Calu3 (cell line): ENCODE measurements around the gene TMEM11. TPM values are rescaled to one million over a fixed set of nuclear protein-coding genes. Genes with fewer than 3 reads are reported as not detected.

ENCODE experiments used
- BruUV-seq: library from RNA; stranded (reverse); fragments of 400-500 nt; replicated peaks from 2 replicates; lab custom pipeline; 2021; lab: Mats Ljungman, UMichigan
- CTCF ChIA-PET: fragments of 300-600 bp; sonication (Branson Sonifier 250); formaldehyde crosslinking; loops from one replicate; lab custom pipeline; 2022; ENCODE audit warnings: antibody characterized with exemption; lab: Charles Lee
- DNase-seq: peaks from one replicate; pipeline ENCODE4 v3.0.0; 2022
- H3K27ac Mint-ChIP-seq: one replicate; pipeline ENCODE4 v1.8.0; 2022; ENCODE audit warnings: mixed read lengths; ENCODE audit not compliant: unreplicated experiment
- H3K27me3 Mint-ChIP-seq: one replicate; pipeline ENCODE4 v1.8.0; 2022; ENCODE audit warnings: mixed read lengths; ENCODE audit not compliant: unreplicated experiment
- H3K36me3 Mint-ChIP-seq: one replicate; pipeline ENCODE4 v1.8.0; 2022; ENCODE audit warnings: mild to moderate bottlenecking, moderate library complexity, mixed read lengths; ENCODE audit not compliant: insufficient read depth, unreplicated experiment
- H3K4me1 Mint-ChIP-seq: one replicate; pipeline ENCODE4 v1.8.0; 2022; ENCODE audit warnings: mild to moderate bottlenecking, low read depth, mixed read lengths; ENCODE audit not compliant: unreplicated experiment
- H3K4me3 Mint-ChIP-seq: one replicate; pipeline ENCODE4 v1.8.0; 2022; ENCODE audit warnings: mild to moderate bottlenecking, low read depth, moderate library complexity, mixed read lengths; ENCODE audit not compliant: unreplicated experiment
- H3K9me3 Mint-ChIP-seq: one replicate; pipeline ENCODE4 v1.8.0; 2022; ENCODE audit warnings: low read depth, mixed read lengths; ENCODE audit not compliant: unreplicated experiment
- intact Hi-C: fragments of 100-400 bp; cut with micrococcal nuclease; formaldehyde crosslinking; loops from one replicate; pipeline ENCODE4 v1.10.0; 2022; ENCODE audit not compliant: unreplicated experiment
- total RNA-seq: library from RNA; stranded (reverse); gene quantifications from 2 replicates; pipeline ENCODE4 v1.2.3, GENCODE V29; 2022
- TF ChIP-seq, protein P1 (sequence below): fragments of 200-600 bp; IDR thresholded peaks from one replicate; pipeline ENCODE4 v1.8.0; 2022; ENCODE audit warnings: antibody characterized with exemption; ENCODE audit not compliant: unreplicated experiment

TMEM11 gene
- total RNA-seq, 1 experiment from 2014 or later = 18.9 TPM

DNA sequence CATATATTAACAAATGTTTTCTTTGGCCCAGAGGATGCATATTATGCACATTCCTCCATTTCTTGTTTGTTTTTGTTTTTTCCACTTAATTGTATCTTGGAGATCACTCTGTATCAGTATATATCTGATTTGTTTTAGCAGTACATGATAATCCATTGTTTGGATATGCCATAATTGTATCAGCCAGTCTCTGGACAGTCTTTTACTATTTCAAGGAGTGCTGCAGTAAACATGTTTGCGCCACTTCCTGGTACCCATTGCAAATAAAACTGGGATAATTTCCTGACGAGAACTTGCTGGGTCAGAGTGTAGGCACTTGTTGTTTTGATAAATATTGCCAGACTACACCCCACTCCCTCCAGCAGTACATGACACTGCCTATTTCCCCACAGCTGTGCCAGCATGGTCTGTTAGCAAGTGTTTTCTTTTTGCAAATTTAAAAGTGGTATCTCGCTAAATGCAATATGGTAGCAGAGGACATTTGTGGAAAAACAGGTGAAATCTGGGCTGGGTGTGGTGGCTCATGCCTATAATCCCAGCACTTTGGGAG, 4.9 kb upstream of the TMEM11 start:
- H3K4me3 Mint-ChIP-seq = no peak overlapping the region
- CTCF ChIA-PET = no interaction called here
- no TSS peak for BruUV-seq
- H3K36me3 Mint-ChIP-seq = peaks cover 11% of the 10 kb centered on the region
- TF ChIP-seq, protein P1, sequence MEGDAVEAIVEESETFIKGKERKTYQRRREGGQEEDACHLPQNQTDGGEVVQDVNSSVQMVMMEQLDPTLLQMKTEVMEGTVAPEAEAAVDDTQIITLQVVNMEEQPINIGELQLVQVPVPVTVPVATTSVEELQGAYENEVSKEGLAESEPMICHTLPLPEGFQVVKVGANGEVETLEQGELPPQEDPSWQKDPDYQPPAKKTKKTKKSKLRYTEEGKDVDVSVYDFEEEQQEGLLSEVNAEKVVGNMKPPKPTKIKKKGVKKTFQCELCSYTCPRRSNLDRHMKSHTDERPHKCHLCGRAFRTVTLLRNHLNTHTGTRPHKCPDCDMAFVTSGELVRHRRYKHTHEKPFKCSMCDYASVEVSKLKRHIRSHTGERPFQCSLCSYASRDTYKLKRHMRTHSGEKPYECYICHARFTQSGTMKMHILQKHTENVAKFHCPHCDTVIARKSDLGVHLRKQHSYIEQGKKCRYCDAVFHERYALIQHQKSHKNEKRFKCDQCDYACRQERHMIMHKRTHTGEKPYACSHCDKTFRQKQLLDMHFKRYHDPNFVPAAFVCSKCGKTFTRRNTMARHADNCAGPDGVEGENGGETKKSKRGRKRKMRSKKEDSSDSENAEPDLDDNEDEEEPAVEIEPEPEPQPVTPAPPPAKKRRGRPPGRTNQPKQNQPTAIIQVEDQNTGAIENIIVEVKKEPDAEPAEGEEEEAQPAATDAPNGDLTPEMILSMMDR = no peak
- no peaks in the 10 kb centered on the region for H3K9me3 Mint-ChIP-seq
- intact Hi-C loops = loop anchor here (10.0 kb wide), 2 partner anchors 94 to 174 kb away; partner anchors contain the start of genes DHRS7B and USP22
- peaks cover 20% of the 10 kb centered on the region for H3K4me1 Mint-ChIP-seq
- DNase-seq = no peak
- H3K27ac Mint-ChIP-seq = no peak overlapping the region
- no peaks in the 10 kb centered on the region for H3K27me3 Mint-ChIP-seq

GRCh38 chr17:21218101-21218500, 4.1 kb upstream of the TMEM11 start:
- H3K4me3 Mint-ChIP-seq = no peak overlapping the region
- DNase-seq = no peak
- no peaks in the 10 kb centered on the region for H3K9me3 Mint-ChIP-seq
- TF ChIP-seq, protein P1 = no peak
- peaks cover 20% of the 10 kb centered on the region for H3K4me1 Mint-ChIP-seq
- peaks cover 19% of the 10 kb centered on the region for H3K36me3 Mint-ChIP-seq
- CTCF ChIA-PET = no interaction called here
- intact Hi-C loops = loop anchor here (10.0 kb wide), 2 partner anchors 93 to 173 kb away; partner anchors contain the start of genes DHRS7B and USP22
- no TSS peak for BruUV-seq
- no peak overlapping the region for H3K27ac Mint-ChIP-seq
- H3K27me3 Mint-ChIP-seq = no peaks in the 10 kb centered on the region

DNA sequence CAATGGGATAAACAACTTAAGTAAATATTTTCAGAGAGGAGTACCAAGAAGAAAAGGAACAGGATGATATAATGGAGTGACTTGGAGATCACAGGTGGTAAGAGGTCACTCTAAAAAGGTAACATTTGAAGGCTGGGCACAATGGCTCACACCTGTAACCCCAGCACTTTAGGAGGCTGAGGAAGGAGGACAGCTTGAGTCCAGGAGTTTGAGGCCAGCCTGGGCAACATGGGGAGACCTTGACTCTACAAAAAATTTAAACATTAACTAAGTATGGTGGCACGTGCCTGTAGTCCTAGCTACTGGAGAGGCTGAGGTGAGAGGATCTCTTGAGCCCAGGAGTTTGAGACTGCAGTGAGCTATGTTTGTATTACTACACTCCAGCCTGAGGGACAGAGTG, 3.4 kb upstream of the TMEM11 start:
- no TSS peak for BruUV-seq
- Mint-ChIP-seq H3K4me1 (peaks cover 20% of the 10 kb centered on the region), H3K4me3 (no peak overlapping the region), H3K27ac (no peak overlapping the region), H3K36me3 (peaks cover 25% of the 10 kb centered on the region), H3K27me3 (no peaks in the 10 kb centered on the region), H3K9me3 (no peaks in the 10 kb centered on the region)
- CTCF ChIA-PET = no interaction called here
- intact Hi-C loops = loop anchor here (10.0 kb wide), 2 partner anchors 93 to 173 kb away; partner anchors contain the start of genes DHRS7B and USP22
- TF ChIP-seq, protein P1 = no peak
- DNase-seq = no peak

DNA sequence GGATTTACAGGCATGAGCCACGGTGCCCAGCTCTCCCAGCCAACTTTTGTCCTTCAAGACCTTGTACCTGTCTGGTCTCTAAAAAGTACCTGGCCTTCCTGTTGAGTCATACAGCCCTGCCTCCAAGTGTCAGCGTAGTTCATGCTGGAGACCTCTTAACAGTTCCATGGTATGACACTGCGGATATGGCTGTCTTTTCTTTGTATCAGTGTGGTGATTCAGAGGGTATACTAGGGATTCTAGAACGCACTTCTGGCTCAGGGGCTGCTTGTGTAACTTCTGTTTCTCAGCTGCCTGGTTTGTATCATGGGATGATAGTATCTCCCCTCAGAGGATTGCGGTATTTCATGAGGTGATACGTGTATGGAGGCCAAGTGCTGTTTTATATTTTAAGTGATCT, 2.0 kb upstream of the TMEM11 start:
- TF ChIP-seq, protein P1 = no peak
- H3K36me3 Mint-ChIP-seq = peaks cover 29% of the 10 kb centered on the region
- H3K9me3 Mint-ChIP-seq = no peaks in the 10 kb centered on the region
- H3K27ac Mint-ChIP-seq = no peak overlapping the region
- H3K4me1 Mint-ChIP-seq = peaks cover 20% of the 10 kb centered on the region
- peak overlapping the region; percentile 83 for H3K4me3 Mint-ChIP-seq
- no peak for DNase-seq
- CTCF ChIA-PET = no interaction called here
- no TSS peak for BruUV-seq
- H3K27me3 Mint-ChIP-seq = no peaks in the 10 kb centered on the region
- intact Hi-C loops = loop anchor here (10.0 kb wide), 2 partner anchors 91 to 171 kb away; partner anchors contain the start of genes DHRS7B and USP22
